Measurements from ENCODE around the gene UNKL.
A peak's percentile ranks its signal among the peaks of the same experiment; 100 is the strongest.

UNKL gene

DNA sequence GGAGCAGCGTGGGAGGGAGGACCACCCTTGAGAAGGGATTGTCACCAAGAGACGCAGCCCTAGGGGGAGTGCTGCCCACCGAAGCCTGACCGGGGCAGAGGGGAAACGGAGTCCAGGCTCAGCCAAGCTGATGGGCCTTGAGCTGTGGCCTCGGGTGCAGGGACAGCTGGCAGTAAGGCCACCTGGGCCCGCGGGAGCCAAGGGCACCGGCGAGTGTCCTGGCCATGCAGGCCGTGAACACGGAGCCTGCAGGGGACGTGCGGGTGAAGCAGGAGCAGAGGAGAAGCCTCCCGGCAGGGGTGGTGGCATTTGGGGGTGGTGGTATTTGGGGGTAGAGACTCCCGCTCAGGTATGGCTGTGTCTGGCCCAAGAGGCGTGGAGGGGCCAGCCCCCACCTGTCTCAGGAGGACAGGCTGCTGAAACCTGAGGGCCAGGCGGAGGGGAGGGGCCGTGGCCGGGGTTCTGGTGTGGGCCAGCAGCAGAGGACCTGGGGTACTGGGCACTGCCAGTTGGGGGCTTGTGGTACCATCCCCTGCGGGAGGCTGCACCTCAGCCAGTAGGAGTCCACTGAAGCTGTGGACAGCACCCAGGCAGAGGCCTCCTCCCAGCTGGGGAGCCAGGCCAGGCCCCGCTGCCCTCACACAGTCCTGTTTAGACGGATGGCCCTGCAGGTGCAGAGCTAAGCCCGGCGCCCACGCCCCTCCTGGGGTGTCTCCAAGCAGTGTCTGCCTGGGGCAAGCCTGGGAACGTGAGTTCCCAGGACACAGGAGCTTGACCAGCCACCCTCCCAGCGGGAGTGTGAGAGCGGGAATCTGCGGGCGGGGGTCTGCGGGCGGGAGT, 58.2 kb downstream of the UNKL start:
- Histone ChIP-seq H3K9ac (ENCODE audit: low read depth, low read length) (no peak overlapping the region), H3K9me3 (ENCODE audit: control insufficient read depth, insufficient read depth, low read length) (no peaks in the 10 kb centered on the region), H3K4me1 (ENCODE audit: insufficient read depth, low read length) (0 out of 2 replicates have a peak, but pooled peaks cover 3% of the 10 kb centered on the region), H3K36me3 (ENCODE audit: insufficient read depth, low read length) (no peaks in the 10 kb centered on the region)

DNA sequence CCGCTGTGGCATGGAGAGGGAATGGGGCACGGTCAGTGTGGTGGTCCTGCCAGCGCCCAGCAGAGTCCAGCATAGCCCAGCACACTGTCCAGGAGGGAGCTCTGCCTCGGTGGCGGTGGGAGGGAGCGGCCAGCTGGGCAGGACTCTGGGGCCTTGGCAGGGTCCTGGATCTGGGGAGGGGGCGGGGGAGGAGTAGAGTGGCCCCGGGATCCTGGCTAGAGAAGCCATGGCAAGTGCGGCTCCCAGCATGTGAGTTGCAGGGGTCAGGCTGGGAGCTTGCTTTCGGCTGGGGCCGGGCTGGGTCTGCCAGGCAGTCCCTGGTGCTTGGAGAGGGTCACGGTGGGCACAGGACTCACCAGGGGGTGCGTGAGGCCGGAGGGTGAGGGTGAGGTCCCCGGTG, 58.9 kb downstream of the UNKL start:
- no peak overlapping the region for H3K9ac ChIP-seq (ENCODE audit: low read depth, low read length)
- H3K9me3 ChIP-seq (ENCODE audit: control insufficient read depth, insufficient read depth, low read length) = no peaks in the 10 kb centered on the region
- 0 out of 2 replicates have a peak, but pooled peaks cover 3% of the 10 kb centered on the region for H3K4me1 ChIP-seq (ENCODE audit: insufficient read depth, low read length)
- no peaks in the 10 kb centered on the region for H3K36me3 ChIP-seq (ENCODE audit: insufficient read depth, low read length)

DNA sequence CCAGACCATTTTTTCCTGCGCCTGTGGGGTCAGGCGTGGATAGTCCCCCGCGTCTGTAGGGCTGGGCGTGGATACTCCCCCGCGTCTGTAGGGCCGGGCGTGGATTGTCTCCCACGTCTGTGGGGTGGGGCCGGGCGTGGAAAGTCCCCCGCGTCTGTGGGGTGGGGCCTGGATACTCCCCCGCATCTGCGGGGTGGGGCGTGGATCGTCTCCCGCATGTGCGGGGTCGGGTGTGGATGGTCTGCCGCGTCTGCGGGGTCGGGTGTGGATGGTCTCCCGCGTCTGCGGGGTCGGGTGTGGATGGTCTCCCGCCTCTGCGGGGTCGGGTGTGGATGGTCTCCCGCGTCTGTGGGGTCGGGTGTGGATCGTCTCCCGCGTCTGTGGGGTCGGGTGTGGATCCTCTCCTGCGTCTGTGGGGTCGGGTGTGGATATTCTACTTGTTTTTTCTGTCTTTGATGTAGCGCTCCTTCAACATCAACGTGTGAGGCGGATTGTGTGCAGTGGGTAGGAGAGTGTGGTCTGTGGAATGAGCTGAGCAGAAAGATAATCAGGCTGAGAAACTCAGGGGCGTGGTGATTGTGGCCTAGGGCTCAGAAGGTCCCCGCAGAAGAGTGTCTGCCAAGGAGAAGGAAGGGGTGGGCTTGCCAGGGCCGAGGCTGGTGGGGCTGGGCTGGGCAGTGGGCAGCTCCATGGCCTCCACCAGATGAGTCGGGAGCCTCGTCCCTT, 59.5 kb downstream of the UNKL start:
- Histone ChIP-seq H3K9ac (ENCODE audit: low read depth, low read length) (no peak overlapping the region), H3K36me3 (ENCODE audit: insufficient read depth, low read length) (no peaks in the 10 kb centered on the region), H3K9me3 (ENCODE audit: control insufficient read depth, insufficient read depth, low read length) (no peaks in the 10 kb centered on the region), H3K4me1 (ENCODE audit: insufficient read depth, low read length) (0 out of 2 replicates have a peak, but pooled peaks cover 3% of the 10 kb centered on the region)

DNA sequence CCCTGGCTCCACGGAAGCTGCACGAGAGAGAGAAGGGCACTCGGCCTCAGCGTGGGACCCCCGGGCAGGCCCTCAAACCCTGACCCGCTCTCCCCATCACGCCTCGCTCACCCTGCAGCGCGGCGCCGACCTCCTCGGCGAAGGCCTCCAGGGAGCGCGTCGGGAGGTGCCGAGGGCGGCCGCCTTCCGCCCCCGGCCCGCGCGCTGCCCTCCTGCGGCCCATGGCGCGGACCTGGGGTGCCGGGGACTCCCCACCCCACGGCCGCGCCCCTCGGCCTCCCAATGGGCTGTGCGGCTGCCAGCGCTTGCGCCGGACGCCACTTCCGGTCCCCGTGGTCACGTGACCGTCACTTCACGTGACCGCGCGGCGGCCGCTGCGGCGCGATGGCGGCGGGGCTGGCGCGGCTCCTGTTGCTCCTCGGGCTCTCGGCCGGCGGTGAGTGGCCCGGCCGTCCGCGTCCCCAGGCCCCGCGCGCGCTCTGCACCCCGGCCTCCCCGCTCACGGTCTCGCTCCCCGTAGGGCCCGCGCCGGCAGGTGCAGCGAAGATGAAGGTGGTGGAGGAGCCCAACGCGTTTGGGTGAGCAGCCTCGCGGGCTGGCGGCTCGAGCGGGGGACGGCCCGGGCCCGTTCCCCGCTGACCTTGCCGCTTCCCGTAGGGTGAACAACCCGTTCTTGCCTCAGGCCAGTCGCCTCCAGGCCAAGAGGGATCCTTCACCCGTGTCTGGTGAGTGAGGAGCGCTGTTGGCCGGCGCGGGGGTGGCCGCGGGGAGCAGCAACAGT, 62.7 kb downstream of the UNKL start, which contains the start of the genes GNPTG and TSR3:
GNPTG (plus strand) TSS at position 350 of the 781 bp plus-strand sequence; CDS start at position 385, 35 bp downstream.
TSR3 (minus strand) TSS at position 297 of the 781 bp plus-strand sequence; CDS start at position 223, 74 bp downstream.
- H3K4me1 ChIP-seq (ENCODE audit: insufficient read depth, low read length) = 0 out of 2 replicates have a peak, but pooled peaks cover 3% of the 10 kb centered on the region
- no peaks in the 10 kb centered on the region for H3K36me3 ChIP-seq (ENCODE audit: insufficient read depth, low read length)
- H3K9ac ChIP-seq (ENCODE audit: low read depth, low read length) = peak within 1 kb of the TSS; percentile 72

DNA sequence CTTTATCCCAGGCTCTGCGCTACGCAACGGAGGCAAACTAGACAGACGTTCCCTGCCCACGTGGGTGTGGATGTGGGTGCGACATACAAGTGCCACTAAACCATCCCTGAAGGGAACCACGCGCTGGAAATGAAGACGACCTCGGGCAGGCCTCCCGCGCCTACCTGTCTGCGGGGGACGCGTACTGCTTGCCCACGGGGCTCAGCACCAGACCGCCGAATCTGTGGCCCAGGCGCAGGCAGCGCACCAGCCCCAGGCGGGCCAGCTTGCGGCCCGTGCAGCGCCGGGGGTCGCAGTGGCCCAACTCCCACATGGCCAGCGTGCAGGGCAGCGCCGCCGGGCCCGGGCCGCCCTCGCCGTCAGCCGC, 63.3 kb downstream of the UNKL start:
- Histone ChIP-seq H3K36me3 (ENCODE audit: insufficient read depth, low read length) (no peaks in the 10 kb centered on the region), H3K9ac (ENCODE audit: low read depth, low read length) (peak overlapping the region; percentile 72), H3K4me1 (ENCODE audit: insufficient read depth, low read length) (0 out of 2 replicates have a peak, but pooled peaks cover 3% of the 10 kb centered on the region), H3K9me3 (ENCODE audit: control insufficient read depth, insufficient read depth, low read length) (no peaks in the 10 kb centered on the region)

More for the DNA sequence above, 62.7 kb downstream of the UNKL start, which contains the start of the genes GNPTG and TSR3:
- H3K9me3 ChIP-seq (ENCODE audit: control insufficient read depth, insufficient read depth, low read length) = no peaks in the 10 kb centered on the region

DNA sequence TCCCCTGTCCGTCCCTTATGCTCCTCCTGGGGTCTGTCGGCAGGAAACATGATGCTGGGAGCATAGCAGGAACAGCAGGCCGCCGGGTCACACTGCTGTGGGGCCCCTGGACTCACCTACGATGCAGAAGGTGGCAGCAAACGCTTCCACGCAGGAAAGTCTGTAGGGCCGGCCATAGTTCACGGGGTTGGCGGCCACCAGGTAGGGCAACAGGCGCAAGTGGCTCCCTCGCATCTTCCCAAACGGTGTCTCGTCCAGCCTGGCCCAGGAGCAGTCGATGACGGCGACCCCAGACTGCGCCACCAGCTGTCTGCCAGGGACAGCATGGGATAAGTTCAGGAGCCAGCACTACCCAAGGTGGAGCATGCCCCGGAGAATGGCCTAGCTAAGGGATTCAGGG, 63.8 kb downstream of the UNKL start:
- Histone ChIP-seq H3K4me1 (ENCODE audit: insufficient read depth, low read length) (0 out of 2 replicates have a peak, but pooled peaks cover 3% of the 10 kb centered on the region), H3K9ac (ENCODE audit: low read depth, low read length) (peak overlapping the region; percentile 72; the same call in 1 of the 2 replicates), H3K36me3 (ENCODE audit: insufficient read depth, low read length) (no peaks in the 10 kb centered on the region), H3K9me3 (ENCODE audit: control insufficient read depth, insufficient read depth, low read length) (no peaks in the 10 kb centered on the region)

DNA sequence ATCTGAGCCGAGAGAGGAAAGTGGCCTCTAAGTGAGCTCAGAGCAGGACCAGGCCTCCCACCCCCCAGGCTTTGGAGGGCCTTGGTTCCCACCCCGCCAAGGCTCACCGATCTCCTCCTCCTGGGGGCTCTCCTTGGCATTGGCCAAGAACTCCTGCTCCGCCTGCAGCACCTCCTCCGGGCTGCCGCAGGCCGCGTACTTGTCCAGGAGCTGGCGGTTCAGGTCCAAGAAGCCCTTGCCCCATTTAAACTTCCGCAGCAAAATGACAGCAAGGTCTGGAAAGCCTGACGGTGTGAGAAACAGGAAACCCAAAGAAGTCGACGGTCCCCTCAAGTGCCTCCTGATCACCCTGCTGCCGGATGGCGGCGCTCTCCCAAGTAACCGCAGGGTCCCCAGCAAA, 64.6 kb downstream of the UNKL start:
- Histone ChIP-seq H3K36me3 (ENCODE audit: insufficient read depth, low read length) (no peaks in the 10 kb centered on the region), H3K9ac (ENCODE audit: low read depth, low read length) (no peak overlapping the region), H3K4me1 (ENCODE audit: insufficient read depth, low read length) (0 out of 2 replicates have a peak, but pooled peaks cover 3% of the 10 kb centered on the region), H3K9me3 (ENCODE audit: control insufficient read depth, insufficient read depth, low read length) (no peaks in the 10 kb centered on the region)

DNA sequence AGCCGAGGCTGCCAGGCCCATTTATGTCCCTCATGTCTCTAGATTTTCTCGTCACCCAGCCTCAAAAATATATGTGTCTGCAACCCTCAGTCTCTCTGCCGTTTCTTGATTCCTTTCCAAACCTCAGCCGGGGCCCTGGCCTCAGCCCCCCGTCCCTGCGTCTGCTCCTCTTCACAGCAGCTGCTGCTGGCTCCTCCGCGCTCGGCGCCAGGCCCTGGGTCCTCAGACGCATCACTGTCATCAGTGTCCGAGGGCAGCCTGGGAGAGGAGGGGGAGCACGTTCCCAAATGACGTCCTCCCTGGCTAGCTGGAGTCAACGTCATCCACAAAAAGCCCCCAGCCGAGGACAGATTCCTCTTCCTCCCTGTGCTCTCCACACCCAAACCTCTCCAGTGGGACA, 65.2 kb downstream of the UNKL start:
- no peaks in the 10 kb centered on the region for H3K9me3 ChIP-seq (ENCODE audit: control insufficient read depth, insufficient read depth, low read length)
- H3K4me1 ChIP-seq (ENCODE audit: insufficient read depth, low read length) = 0 out of 2 replicates have a peak, but pooled peaks cover 3% of the 10 kb centered on the region
- no peak overlapping the region for H3K9ac ChIP-seq (ENCODE audit: low read depth, low read length)
- H3K36me3 ChIP-seq (ENCODE audit: insufficient read depth, low read length) = no peaks in the 10 kb centered on the region

DNA sequence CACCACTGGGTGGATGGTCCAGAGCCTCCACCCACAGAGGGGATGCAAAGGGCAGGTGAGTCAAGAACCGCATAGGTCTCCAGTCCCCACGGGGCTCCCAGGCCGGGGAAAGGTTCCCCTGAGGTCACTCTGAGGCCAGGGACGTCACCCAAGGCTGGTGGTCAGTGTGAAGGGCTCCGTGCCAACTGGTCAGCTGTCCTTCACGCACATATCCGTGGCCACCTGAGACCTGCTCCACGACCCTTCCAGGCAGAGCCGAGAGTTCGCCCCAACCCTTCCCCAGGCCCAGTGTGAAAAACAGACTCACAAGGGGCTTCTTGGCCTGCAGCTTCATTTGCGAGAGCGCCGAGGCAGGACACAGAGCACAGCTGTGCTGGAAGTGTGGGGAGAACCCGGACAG, 65.6 kb downstream of the UNKL start:
- H3K4me1 ChIP-seq (ENCODE audit: insufficient read depth, low read length) = 0 out of 2 replicates have a peak, but pooled peaks cover 3% of the 10 kb centered on the region
- no peaks in the 10 kb centered on the region for H3K9me3 ChIP-seq (ENCODE audit: control insufficient read depth, insufficient read depth, low read length)
- no peak overlapping the region for H3K9ac ChIP-seq (ENCODE audit: low read depth, low read length)
- no peaks in the 10 kb centered on the region for H3K36me3 ChIP-seq (ENCODE audit: insufficient read depth, low read length)

DNA sequence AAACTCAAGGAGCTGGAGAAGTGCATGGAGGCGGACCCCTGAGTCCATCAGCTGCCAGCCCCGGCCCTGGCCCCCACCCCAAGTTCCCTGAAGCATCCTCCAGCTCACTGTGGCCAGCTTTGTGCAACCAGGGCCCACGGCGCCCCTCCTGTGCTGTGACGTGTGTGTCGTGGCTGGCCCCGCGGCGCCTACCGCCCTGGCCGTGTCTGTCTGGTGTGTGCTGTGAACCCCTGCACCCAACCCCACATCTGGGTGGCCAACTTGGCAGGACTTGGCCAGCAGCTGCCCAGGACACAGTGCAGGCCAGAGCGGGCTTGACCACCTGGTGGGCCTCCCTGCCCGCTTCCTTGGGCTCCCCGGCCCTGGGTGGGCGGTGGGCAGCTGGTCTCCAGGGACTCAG, 66.1 kb downstream of the UNKL start:
- no peak overlapping the region for H3K9ac ChIP-seq (ENCODE audit: low read depth, low read length)

DNA sequence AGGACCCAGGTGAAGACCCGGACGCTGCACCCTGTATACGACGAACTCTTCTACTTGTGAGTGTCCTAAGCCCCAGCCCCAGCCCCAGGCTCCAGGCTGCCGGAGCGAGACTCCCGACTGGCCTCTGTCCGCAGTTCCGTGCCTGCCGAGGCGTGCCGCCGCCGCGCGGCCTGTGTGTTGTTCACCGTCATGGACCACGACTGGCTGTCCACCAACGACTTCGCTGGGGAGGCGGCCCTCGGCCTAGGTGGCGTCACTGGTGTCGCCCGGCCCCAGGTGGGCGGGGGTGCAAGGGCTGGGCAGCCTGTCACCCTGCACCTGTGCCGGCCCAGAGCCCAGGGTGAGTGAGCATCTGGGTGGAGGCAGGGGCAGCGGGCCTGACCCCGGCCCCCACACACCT, 66.5 kb downstream of the UNKL start:
- 0 out of 2 replicates have a peak, but pooled peaks cover 3% of the 10 kb centered on the region for H3K4me1 ChIP-seq (ENCODE audit: insufficient read depth, low read length)
- H3K36me3 ChIP-seq (ENCODE audit: insufficient read depth, low read length) = no peaks in the 10 kb centered on the region
- no peaks in the 10 kb centered on the region for H3K9me3 ChIP-seq (ENCODE audit: control insufficient read depth, insufficient read depth, low read length)
- H3K9ac ChIP-seq (ENCODE audit: low read depth, low read length) = no peak overlapping the region

More for the DNA sequence above, 66.1 kb downstream of the UNKL start:
- H3K4me1 ChIP-seq (ENCODE audit: insufficient read depth, low read length) = 0 out of 2 replicates have a peak, but pooled peaks cover 3% of the 10 kb centered on the region
- no peaks in the 10 kb centered on the region for H3K36me3 ChIP-seq (ENCODE audit: insufficient read depth, low read length)
- no peaks in the 10 kb centered on the region for H3K9me3 ChIP-seq (ENCODE audit: control insufficient read depth, insufficient read depth, low read length)

DNA sequence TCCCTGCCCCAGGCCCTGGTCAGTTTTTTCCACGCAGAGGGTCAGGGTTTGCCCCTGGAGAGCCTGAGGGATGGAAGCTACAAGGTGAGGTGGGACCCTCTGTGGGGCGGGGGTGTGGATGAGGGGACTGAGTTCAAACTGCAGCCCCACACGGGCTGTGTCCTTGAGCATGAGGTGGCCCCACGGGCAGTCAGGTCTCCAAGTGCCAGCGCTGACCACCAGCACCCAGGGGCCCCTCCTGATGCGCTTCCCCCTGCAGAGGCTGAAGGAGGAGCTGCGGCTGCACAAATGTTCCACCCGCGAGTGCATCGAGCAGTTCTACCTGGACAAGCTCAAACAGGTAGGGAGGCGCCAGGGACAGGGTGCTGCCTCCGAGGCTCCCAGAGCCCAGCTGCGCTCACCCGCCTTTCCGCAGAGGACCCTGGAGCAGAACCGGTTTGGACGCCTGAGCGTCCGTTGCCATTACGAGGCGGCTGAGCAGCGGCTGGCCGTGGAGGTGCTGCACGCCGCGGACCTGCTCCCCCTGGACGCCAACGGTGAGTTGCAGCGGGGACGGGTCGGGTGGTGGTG, 67.1 kb downstream of the UNKL start:
- H3K9me3 ChIP-seq (ENCODE audit: control insufficient read depth, insufficient read depth, low read length) = no peaks in the 10 kb centered on the region
- no peak overlapping the region for H3K9ac ChIP-seq (ENCODE audit: low read depth, low read length)
- no peaks in the 10 kb centered on the region; the same call in 1 of the 2 replicates for H3K4me1 ChIP-seq (ENCODE audit: insufficient read depth, low read length)

DNA sequence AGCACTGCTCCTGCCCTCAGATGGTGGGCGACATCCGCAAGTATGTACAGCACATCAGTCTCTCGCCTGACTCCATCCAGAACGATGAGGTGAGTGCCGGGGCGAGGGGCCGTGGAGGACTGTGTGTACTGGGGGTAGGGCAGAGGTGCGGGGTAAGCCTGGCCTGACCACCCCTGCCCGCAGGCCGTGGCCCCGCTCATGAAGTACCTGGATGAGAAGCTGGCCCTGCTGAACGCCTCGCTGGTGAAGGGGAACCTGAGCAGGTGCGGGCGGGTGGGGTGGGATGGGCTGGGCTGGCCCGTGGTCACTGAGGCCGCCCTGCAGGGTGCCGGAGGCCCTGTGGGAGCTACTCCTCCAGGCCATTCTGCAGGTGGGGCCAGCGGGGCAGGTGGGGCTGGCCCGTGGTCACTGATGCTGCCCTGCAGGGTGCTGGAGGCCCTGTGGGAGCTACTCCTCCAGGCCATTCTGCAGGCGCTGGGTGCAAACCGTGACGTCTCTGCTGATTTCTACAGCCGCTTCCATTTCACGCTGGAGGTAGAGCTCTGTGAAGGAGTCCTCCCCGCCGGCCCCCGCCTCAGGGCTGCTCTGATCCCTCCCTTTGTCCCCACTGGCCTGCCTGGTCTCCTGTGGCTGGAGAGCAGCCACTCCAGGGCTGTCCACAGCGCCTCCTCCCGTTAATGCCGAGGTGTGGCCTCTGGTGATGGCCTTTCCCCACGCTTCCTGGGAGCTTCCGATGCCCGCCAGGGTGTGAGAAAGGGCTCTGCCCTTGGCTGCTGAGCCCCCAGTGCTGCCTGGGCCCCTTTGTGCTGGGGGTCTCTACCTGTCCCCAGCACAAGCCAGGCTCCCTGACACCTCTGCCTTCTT, 67.8 kb downstream of the UNKL start:
- H3K9me3 ChIP-seq (ENCODE audit: control insufficient read depth, insufficient read depth, low read length) = no peaks in the 10 kb centered on the region
- no peaks in the 10 kb centered on the region; the same call in 1 of the 2 replicates for H3K4me1 ChIP-seq (ENCODE audit: insufficient read depth, low read length)
- no peaks in the 10 kb centered on the region for H3K36me3 ChIP-seq (ENCODE audit: insufficient read depth, low read length)
- no peak overlapping the region for H3K9ac ChIP-seq (ENCODE audit: low read depth, low read length)

More for the DNA sequence above, 67.1 kb downstream of the UNKL start:
- H3K36me3 ChIP-seq (ENCODE audit: insufficient read depth, low read length) = no peaks in the 10 kb centered on the region
